HG03469 (cell line): ENCODE results near the gene CPLX4.
A peak's percentile ranks its signal among the peaks of the same experiment; 100 is the strongest.

Source experiments
- ATAC-seq: cut with Tn5 transposase; IDR thresholded peaks from one replicate; pipeline ENCODE4 v1.9.1; 2021; ENCODE audit warnings: mild to moderate bottlenecking, moderate library complexity, moderate number of reproducible peaks; ENCODE audit not compliant: unreplicated experiment

Gene CPLX4

GRCh38 chr18:59308248-59308937 lies 10.1 kb downstream of the CPLX4 start:
- ATAC-seq, result peak; percentile 50

GRCh38 chr18:59306640-59307039 lies 11.8 kb downstream of the CPLX4 start:
- no peak for ATAC-seq

DNA sequence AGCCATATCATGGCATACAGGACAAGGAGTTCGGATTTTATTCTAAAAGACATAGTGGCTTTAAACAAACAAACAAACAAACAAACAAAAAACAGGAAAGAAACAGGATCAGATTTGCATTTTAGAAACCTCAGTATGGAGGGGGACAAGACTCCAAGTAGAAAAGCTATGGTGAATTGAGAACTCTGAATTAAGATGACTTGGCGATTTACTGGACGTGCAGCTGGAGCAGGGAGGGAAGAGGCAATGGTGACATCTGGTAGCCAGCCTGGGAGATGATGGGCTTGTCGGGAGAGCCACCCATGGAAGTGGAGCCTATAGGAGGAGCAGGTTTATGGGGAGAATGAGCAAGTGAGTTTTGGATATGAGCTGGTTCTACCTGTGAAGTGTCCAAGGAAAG lies 13.2 kb downstream of the CPLX4 start:
- ATAC-seq, result no peak

DNA sequence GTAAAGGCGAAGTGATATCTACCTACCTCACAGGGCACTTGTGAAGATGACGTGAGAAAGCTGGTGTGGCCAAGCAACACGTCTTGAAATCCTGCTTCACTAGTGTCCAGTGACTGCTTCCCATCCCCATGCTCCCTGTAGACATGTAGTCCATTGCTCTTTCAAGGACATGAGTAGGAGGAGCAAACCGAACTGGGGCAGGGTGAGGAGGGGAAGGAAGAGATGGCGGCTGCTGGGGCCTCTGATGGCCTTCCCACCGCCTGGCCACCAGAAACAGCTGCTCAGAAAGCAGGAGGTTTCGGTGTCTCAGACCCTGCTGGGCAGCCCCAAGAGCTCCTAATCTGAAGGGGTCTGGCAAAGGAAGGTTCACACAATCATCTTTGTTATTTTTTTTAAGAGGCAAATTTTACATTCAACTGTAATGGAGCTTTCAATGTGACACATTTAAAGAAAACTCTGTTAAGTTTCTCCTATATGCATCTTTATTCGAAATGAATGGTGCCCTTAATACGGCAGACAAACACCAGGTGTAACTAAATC lies 14.7 kb downstream of the CPLX4 start:
- ATAC-seq, result no peak

DNA sequence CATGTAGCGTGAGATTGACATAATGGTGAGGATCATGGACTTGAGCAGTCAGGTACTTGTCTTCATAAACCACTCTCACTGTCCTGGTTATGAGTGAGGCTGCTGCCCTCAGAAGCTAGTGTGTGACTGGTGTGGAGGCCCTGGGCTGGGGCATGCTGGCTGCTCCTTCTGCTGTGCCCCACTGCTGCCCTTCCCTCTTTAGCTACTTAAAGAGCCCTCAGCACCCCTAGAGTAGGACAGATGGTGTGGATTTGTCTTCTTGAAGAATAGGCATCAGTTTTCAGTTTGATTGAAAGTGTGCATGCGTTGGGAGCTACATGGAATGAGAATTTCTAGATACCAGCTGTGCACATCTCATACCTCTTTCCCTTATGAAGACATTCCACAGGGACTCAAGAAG lies 15.4 kb downstream of the CPLX4 start:
- no peak for ATAC-seq

- ATAC-seq, result no peak
Measured at GRCh38 chr18:59301929-59302328, 16.5 kb downstream of the CPLX4 start.

DNA sequence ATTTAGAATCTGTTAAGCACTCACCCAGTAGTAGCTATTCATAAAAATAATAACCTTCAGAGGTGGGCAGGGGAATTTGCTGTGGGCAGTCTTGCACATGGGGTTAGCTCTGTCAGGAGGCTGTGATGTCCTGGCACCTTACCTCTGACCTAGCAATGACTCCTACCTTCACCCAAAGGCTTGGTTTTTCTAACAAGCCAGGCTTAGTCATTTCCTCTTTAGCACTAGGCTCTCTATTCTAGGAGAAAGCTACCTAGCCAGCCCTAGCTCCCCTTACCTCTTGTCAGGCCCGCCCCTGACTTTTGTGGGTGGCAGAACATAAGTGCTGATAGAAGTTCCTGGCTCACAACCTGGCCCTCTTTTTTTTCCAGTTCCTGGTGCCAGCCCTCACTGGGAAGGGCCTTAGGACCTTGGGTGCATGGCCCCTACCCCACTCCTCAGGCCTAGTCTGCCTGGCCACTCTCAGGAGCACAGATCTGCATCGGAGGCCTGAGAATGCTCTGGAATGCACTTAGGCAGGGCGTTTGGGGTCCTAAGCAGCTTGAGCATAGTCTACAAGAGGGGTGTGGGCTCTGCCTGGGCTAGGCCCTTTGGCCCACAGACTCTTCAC lies 17.7 kb downstream of the CPLX4 start:
- ATAC-seq, result no peak

DNA sequence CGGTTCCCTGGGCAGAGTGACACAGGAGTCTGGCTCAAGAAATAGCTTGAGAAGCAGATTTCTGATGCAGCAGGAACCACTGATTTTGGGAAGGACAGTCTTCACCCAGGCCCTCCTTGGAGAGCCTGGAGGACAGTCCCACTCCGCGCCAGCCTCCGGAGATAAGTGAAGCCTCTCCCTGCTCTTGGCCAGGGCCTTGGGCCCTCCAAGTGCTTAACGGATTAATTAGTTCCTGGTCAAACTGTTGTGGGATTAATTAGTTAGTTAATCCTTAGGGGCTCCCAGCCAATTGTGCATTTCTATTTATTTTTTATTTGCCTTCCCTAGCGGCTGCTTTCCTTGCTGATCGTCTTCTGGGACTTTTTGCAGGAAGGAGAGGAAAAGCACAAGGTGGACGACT lies 19.6 kb downstream of the CPLX4 start:
- no peak for ATAC-seq

GRCh38 chr18:59293317-59293716 lies 25.1 kb downstream of the CPLX4 start:
- ATAC-seq, result no peak

GRCh38 chr18:59286341-59286740 lies 32.1 kb downstream of the CPLX4 start:
- no peak for ATAC-seq

GRCh38 chr18:59282341-59282740 lies 36.1 kb downstream of the CPLX4 start:
- ATAC-seq, result no peak

DNA sequence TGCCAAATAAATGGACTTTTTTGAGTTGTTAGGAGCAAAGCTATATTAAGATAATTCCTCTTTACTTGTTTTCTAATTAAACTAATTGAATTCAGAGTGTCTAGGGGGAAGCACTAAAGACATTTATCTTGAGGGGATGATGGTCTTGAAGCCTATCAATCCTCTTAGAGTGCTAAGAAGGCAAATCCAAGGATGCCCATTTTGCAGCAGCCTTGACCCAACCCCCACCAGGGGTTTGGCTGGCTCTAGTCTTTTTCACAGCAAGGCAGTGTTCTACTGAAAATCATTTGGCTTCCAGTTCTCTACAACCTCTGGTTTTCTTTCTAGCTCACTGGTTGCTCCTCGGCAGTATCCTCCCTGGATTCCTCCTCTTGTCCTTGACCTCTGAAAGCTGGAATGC lies 38.7 kb downstream of the CPLX4 start:
- no peak for ATAC-seq

- ATAC-seq, result no peak
Measured at GRCh38 chr18:59279193-59279592, 39.3 kb downstream of the CPLX4 start.

DNA sequence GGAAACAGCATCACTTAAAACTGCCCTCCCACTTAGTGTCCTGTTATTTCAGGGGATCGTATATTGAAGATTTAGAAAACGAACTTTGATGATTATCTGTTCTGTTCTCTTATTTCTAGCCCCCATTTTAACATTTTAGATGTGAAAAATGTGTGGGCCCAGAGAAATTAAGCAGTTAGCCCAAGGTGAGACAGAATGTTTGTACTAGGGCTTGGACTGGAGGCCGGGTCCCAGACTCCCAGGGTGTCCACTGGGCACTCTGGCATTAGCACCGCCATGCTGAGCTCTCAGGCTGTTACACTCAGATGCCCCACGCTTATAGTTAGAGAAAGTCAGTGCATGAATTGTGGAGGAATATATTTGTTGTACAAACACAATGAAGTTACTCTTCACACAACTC lies 39.7 kb downstream of the CPLX4 start:
- no peak for ATAC-seq

DNA sequence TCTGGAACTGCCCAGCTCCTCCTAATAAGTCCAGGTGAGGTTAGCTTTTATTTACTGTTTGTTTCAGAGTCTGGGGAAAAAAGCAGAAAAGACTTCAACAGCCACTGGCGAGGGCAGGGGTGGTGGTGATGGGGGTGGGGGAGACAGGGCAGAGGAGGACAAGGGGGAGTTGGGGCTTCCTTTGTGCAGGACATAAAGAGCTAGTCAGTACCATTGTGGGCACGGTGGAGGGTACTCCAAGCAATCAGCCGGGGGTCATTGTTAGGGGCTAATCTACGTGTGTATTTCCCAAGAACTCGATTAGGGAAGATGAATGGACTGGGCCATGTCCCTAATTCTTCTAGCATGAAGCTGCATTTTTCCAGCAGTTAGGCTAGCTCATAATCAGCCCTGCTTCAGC lies 42.4 kb downstream of the CPLX4 start:
- no peak for ATAC-seq

GRCh38 chr18:59275406-59275949 lies 43.0 kb downstream of the CPLX4 start:
- no peak for ATAC-seq

DNA sequence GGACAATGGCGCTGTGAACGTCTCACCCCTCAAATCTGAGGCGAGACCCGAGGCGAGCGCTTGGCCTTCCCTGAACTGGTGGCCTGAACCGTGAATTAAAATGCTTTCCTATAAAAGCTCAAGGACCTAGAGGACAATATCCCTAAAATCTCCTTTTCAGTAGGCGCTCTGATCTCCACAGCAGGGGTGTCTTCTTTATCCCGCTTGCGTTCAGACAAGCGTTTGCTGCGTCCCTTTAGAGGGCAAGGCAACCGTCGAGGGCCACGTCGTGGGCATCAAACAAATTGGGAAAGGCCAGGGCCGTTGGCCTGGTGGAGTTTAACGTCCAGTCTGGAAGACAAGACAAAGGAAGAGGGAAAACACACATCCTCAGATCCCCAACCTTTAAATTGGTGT lies 43.9 kb downstream of the CPLX4 start:
- ATAC-seq, result no peak

DNA sequence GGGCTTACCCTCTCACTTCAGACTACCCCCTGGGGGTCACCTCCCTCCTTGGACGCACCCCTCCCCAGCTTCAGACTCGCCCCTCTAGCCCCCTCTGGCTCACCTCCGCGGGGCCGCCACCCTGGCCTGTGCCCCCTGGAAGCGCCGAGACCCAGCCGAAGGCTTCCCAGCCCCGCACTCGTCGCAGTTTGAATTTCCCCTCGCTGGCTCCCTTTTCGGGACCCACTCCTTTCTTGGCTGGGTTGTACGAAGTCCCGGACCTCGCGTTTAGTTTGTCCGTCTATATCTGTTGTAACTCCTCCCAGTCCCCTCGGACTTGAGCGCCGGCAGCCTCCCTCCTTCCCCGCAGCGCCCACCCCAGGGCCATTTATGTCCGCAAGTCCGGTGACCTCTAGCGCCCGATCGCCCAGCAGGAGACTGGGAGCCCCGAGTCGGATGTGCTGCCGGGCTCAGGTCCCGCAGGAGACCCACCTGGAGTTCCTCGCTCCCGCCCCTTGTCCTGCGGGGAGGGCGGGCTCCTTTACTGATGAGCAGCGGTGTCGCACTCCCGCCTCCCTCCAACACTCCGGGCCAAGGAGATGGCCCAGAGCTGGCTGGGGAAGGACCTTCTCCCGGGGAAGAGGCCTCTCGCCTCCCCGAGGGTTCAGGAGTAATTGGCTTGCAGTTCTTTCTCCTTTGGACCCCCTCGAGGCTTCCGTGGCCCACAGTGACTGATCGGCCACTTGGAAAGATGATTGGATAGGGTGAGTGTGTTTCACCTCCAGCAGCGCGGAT lies 44.5 kb downstream of the CPLX4 start:
- no peak for ATAC-seq

- no peak for ATAC-seq
Measured at GRCh38 chr18:59272891-59273758, 45.3 kb downstream of the CPLX4 start, which contains the start of gene RAX. RAX (minus strand) TSS chr18:59273454; CDS start chr18:59273206, 248 bp downstream.

GRCh38 chr18:59272221-59272888 lies 46.1 kb downstream of the CPLX4 start:
- ATAC-seq, result no peak
